DND-41 (cell line): Measurements from ENCODE around the gene SRPX.

ENCODE experiments used
- EZH2 ChIP-seq: IDR thresholded peaks from 3 replicates; pipeline ENCODE4 v1.6.1; 2012; ENCODE audit warnings: borderline replicate concordance, low read depth, mild to moderate bottlenecking, moderate library complexity, low read length, inconsistent platforms; ENCODE audit not compliant: severe bottlenecking
- TF ChIP-seq, protein P1 (sequence below): IDR thresholded peaks from 2 replicates; pipeline ENCODE4 v1.5.1; 2012; ENCODE audit warnings: borderline replicate concordance, low read length, moderate library complexity, mild to moderate bottlenecking; ENCODE audit not compliant: poor library complexity, severe bottlenecking; ENCODE audit errors: extremely low read depth

GRCh38 chrX:38127961-38128360, 92.7 kb downstream of the SRPX start:
- no peak for TF ChIP-seq EZH2
- TF ChIP-seq, protein P1, sequence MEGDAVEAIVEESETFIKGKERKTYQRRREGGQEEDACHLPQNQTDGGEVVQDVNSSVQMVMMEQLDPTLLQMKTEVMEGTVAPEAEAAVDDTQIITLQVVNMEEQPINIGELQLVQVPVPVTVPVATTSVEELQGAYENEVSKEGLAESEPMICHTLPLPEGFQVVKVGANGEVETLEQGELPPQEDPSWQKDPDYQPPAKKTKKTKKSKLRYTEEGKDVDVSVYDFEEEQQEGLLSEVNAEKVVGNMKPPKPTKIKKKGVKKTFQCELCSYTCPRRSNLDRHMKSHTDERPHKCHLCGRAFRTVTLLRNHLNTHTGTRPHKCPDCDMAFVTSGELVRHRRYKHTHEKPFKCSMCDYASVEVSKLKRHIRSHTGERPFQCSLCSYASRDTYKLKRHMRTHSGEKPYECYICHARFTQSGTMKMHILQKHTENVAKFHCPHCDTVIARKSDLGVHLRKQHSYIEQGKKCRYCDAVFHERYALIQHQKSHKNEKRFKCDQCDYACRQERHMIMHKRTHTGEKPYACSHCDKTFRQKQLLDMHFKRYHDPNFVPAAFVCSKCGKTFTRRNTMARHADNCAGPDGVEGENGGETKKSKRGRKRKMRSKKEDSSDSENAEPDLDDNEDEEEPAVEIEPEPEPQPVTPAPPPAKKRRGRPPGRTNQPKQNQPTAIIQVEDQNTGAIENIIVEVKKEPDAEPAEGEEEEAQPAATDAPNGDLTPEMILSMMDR = no peak
